NCI-H1048 (cell line): ENCODE measurements around the gene VASN.
"Not testable (repeated sequence)": the region's sequence is repeated elsewhere in the genome, so short reads cannot be mapped to it uniquely, and the experiment has no call there.

Source experiments
- DNase-seq: peaks from one replicate; lab custom pipeline; 2025; lab: John Stamatoyannopoulos, UW

Gene VASN

GRCh38 chr16:4371357-4372000 lies at the start of gene VASN:
TSS of gene VASN (plus strand) at chr16:4371848. CDS start at chr16:4380878, 9,030 bp downstream.
- no peak for DNase-seq

- no peak for DNase-seq
Measured at GRCh38 chr16:4322121-4323052, 49.3 kb upstream of the VASN start.

- no peak for DNase-seq
Measured at GRCh38 chr16:4323071-4323844, 48.4 kb upstream of the VASN start.

GRCh38 chr16:4323845-4324488 lies 47.7 kb upstream of the VASN start:
- DNase-seq = no peak

GRCh38 chr16:4324492-4325252 lies 47.0 kb upstream of the VASN start:
- DNase-seq = no peak

- DNase-seq = no peak
Measured at GRCh38 chr16:4325253-4325758, 46.3 kb upstream of the VASN start.

- no peak for DNase-seq
Measured at GRCh38 chr16:4327386-4328045, 44.1 kb upstream of the VASN start.

- DNase-seq = no peak
Measured at GRCh38 chr16:4328046-4328781, 43.4 kb upstream of the VASN start.

- no peak for DNase-seq
Measured at GRCh38 chr16:4328782-4329775, 42.6 kb upstream of the VASN start.

GRCh38 chr16:4330277-4330874 lies 41.3 kb upstream of the VASN start:
- DNase-seq = no peak

GRCh38 chr16:4332083-4332482 lies 39.6 kb upstream of the VASN start:
- no peak for DNase-seq

- DNase-seq = no peak
Measured at GRCh38 chr16:4332623-4333307, 38.9 kb upstream of the VASN start.

GRCh38 chr16:4333308-4333638 lies 38.4 kb upstream of the VASN start:
- DNase-seq = no peak

- not testable (repeated sequence) for DNase-seq
Measured at GRCh38 chr16:4333714-4334113, 37.9 kb upstream of the VASN start.

- no peak for DNase-seq
Measured at GRCh38 chr16:4334724-4335495, 36.7 kb upstream of the VASN start.

- DNase-seq = no peak
Measured at GRCh38 chr16:4336701-4337539, 34.7 kb upstream of the VASN start.
